Measurements from ENCODE around the gene RSPH4A. TPM values are rescaled to one million over a fixed set of nuclear protein-coding genes. Genes with fewer than 3 reads are reported as not detected.
"Not testable (repeated sequence)": the region's sequence is repeated elsewhere in the genome, so short reads cannot be mapped to it uniquely, and the experiment has no call there.

The RSPH4A gene
- total RNA-seq, 1 donor from 2014 or later, result not detected

DNA sequence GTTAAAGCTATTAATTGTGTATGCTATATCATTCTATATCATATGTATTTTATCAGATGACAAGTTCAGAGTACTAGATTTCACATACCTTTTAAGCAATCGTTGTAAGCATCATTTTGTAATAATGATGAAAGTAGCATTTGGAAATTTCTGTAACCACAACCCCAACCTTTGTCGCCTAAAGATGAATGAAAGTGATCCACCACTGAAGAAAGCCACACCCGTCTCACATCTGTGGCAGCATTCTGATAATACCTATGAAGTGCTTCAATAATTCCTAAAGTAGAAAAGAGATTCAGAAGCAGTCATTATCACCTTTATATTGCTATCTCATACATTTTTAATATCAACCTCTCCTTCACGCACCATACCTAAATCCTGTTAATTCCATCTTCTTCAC lies 35.6 kb downstream of the RSPH4A start:
- H3K9me3 ChIP-seq, result no peaks in the 10 kb centered on the region
- H3K27ac ChIP-seq, result no peak overlapping the region
- intact Hi-C loops (cut with DNase I), result no loop called here
- no peak for DNase-seq (ENCODE audit: extremely low spot score in 2 of 2)
- no peak for TF ChIP-seq POLR2A (IDR thresholded peaks at IDR 0.05)
- TF ChIP-seq, protein P1, sequence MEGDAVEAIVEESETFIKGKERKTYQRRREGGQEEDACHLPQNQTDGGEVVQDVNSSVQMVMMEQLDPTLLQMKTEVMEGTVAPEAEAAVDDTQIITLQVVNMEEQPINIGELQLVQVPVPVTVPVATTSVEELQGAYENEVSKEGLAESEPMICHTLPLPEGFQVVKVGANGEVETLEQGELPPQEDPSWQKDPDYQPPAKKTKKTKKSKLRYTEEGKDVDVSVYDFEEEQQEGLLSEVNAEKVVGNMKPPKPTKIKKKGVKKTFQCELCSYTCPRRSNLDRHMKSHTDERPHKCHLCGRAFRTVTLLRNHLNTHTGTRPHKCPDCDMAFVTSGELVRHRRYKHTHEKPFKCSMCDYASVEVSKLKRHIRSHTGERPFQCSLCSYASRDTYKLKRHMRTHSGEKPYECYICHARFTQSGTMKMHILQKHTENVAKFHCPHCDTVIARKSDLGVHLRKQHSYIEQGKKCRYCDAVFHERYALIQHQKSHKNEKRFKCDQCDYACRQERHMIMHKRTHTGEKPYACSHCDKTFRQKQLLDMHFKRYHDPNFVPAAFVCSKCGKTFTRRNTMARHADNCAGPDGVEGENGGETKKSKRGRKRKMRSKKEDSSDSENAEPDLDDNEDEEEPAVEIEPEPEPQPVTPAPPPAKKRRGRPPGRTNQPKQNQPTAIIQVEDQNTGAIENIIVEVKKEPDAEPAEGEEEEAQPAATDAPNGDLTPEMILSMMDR (IDR thresholded peaks at IDR 0.05), result no peak
- no peak for TF ChIP-seq POLR2AphosphoS5 (IDR thresholded peaks at IDR 0.05; ENCODE audit: insufficient read depth in 1 of 2, low read depth in 1 of 2)
- no peaks in the 10 kb centered on the region for H3K4me1 ChIP-seq
- H3K27me3 ChIP-seq, result no peaks in the 10 kb centered on the region
- no peak overlapping the region for H3K4me3 ChIP-seq
- peaks cover 0 to 8% of the 10 kb centered on the region in 2 donors for H3K36me3 ChIP-seq

DNA sequence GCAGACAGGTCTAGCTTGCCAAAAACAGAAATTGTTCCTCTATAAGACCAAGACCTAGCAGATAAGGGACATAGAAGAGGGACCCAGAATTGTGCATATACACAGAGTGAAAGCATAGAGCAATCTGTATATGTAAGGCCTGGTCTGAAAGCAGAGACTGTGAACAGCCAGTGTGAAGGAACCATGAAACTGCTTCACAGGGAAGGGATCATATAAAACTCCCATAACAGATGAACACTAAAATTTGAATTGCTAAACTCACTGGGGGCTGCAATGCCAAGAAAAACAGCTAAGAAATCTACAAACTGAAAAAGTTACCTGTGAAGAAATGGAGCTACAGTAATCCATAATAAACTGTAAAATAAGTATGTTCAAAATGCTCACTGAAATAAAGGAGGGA lies 45.3 kb downstream of the RSPH4A start:
- Histone ChIP-seq H3K27ac (no peak overlapping the region), H3K4me1 (peaks cover 12% of the 10 kb centered on the region), H3K36me3 (no peaks in the 10 kb centered on the region), H3K9me3 (no peaks in the 10 kb centered on the region), H3K4me3 (no peak overlapping the region), H3K27me3 (no peaks in the 10 kb centered on the region)
- intact Hi-C loops (cut with DNase I), result no loop called here
- no peak for TF ChIP-seq POLR2A (IDR thresholded peaks at IDR 0.05)
- TF ChIP-seq, protein P1 (IDR thresholded peaks at IDR 0.05), result no peak
- TF ChIP-seq POLR2AphosphoS5 (IDR thresholded peaks at IDR 0.05; ENCODE audit: insufficient read depth in 1 of 2, low read depth in 1 of 2), result no peak
- no peak for DNase-seq (ENCODE audit: extremely low spot score in 2 of 2)

GRCh38 chr6:116662202-116662601 lies 45.9 kb downstream of the RSPH4A start:
- no peak for DNase-seq (ENCODE audit: extremely low spot score in 2 of 2)
- Histone ChIP-seq H3K27me3 (no peaks in the 10 kb centered on the region), H3K27ac (no peak overlapping the region)

GRCh38 chr6:116663308-116663707 lies 47.0 kb downstream of the RSPH4A start:
- no peaks in the 10 kb centered on the region for H3K36me3 ChIP-seq
- no peak for DNase-seq (ENCODE audit: extremely low spot score in 2 of 2)
- no peaks in the 10 kb centered on the region for H3K27me3 ChIP-seq
- intact Hi-C loops (cut with DNase I), result no loop called here
- no peak overlapping the region for H3K4me3 ChIP-seq
- H3K4me1 ChIP-seq, result peaks cover 26% of the 10 kb centered on the region
- no peaks in the 10 kb centered on the region for H3K9me3 ChIP-seq
- H3K27ac ChIP-seq, result no peak overlapping the region
- TF ChIP-seq POLR2AphosphoS5 (IDR thresholded peaks at IDR 0.05; ENCODE audit: insufficient read depth in 1 of 2, low read depth in 1 of 2), result no peak
- no peak for TF ChIP-seq POLR2A (IDR thresholded peaks at IDR 0.05)
- TF ChIP-seq, protein P1 (IDR thresholded peaks at IDR 0.05), result no peak

More at GRCh38 chr6:116662202-116662601, 45.9 kb downstream of the RSPH4A start:
- Histone ChIP-seq H3K36me3 (no peaks in the 10 kb centered on the region), H3K4me1 (peaks cover 18% of the 10 kb centered on the region), H3K9me3 (no peaks in the 10 kb centered on the region), H3K4me3 (no peak overlapping the region)
- TF ChIP-seq POLR2AphosphoS5 (IDR thresholded peaks at IDR 0.05; ENCODE audit: insufficient read depth in 1 of 2, low read depth in 1 of 2), result no peak
- no peak for TF ChIP-seq POLR2A (IDR thresholded peaks at IDR 0.05)
- TF ChIP-seq, protein P1 (IDR thresholded peaks at IDR 0.05), result no peak
- intact Hi-C loops (cut with DNase I), result no loop called here

DNA sequence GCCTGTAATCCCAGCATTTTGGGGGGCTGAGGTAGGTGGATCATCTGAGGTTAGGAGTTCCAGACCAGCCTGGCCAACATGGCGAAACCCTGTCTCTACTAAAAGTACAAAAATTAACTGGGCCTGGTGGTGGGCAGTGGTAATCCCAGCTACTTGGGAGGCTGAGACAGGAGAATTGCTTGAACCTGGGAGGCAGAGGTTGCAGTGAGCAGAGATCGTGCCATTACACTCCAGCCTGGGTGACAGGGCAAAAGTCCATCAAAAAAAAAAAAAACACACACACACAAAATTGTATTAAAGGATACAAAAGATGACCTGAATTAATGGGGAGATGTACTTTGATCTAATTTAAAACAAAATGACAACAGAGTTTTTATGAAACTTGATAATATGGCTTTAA lies 47.9 kb downstream of the RSPH4A start:
- H3K9me3 ChIP-seq; intact Hi-C loops (cut with DNase I); H3K27ac ChIP-seq; H3K27me3 ChIP-seq; H3K4me3 ChIP-seq; DNase-seq (ENCODE audit: extremely low spot score in 2 of 2); H3K36me3 ChIP-seq: not testable (repeated sequence)
- peaks cover 26% of the 10 kb centered on the region for H3K4me1 ChIP-seq

DNA sequence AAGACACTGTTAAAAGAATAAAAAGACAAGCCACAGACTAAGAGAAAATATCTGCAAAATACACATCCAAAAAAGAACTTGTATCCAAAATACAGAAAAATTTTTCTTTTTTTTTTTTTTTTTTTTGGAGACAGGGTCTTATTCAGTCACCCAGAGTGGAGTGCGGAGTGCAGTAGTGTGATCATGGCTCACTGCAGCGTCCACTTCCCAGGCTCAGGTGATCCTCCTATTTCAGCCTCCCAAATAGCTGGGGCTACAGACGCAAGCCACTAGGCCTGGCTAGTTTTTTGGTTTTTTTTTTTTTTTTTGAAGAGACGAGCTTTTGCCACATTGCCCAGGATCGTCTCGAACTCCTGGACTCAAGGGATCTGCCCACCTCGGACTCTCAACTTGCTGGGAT lies 49.2 kb downstream of the RSPH4A start:
- Histone ChIP-seq H3K4me1 (peaks cover 26% of the 10 kb centered on the region), H3K9me3 (no peaks in the 10 kb centered on the region), H3K36me3 (no peaks in the 10 kb centered on the region), H3K27me3 (no peaks in the 10 kb centered on the region), H3K27ac (no peak overlapping the region), H3K4me3 (no peak overlapping the region)
- DNase-seq (ENCODE audit: extremely low spot score in 2 of 2), result no peak
- TF ChIP-seq POLR2AphosphoS5 (IDR thresholded peaks at IDR 0.05; ENCODE audit: insufficient read depth in 1 of 2, low read depth in 1 of 2) (no peak), POLR2A (IDR thresholded peaks at IDR 0.05) (no peak)
- TF ChIP-seq, protein P1 (IDR thresholded peaks at IDR 0.05), result no peak
- intact Hi-C loops (cut with DNase I), result no loop called here

Measured in vagina (tissue), 2 donors.